Stomach (tissue), 9 donors: Measurements from ENCODE around the gene ITFG2. TPM values are rescaled to one million over a fixed set of nuclear protein-coding genes. Genes with fewer than 3 reads are reported as not detected.

ENCODE experiments used
- DNase-seq, 2 donors: peaks; one replicate each; pipeline versions ENCODE4 v3.0.0 to v3.0.0-alpha.2; 2013 to 2019
- H3K27ac ChIP-seq, 5 donors: fragments of 200-600 bp in 4 of 5; sonication (generic) in 4 of 5; one replicate each; pipeline ENCODE4 v1.5.1; 2013 to 2019; ENCODE audit warnings: mild to moderate bottlenecking in 1 of 5, moderate library complexity in 1 of 5
- H3K27me3 ChIP-seq, 3 donors: fragments of 200-600 bp; sonication (generic); one replicate each; pipeline ENCODE4 v1.5.1; 2017 to 2019; ENCODE audit warnings: mixed run types in 1 of 3
- H3K36me3 ChIP-seq, 4 donors: fragments of 200-600 bp; sonication (generic); 1 replicate in 3 of 4; 2 replicates in 1 of 4; pipeline ENCODE4 v1.5.1; 2016 to 2019
- H3K4me1 ChIP-seq, 4 donors: fragments of 200-600 bp; sonication (generic); one replicate each; pipeline ENCODE4 v1.5.1; 2016 to 2019
- H3K4me3 ChIP-seq, 4 donors: fragments of 200-600 bp; sonication (generic) in 3 of 4; one replicate each; pipeline ENCODE4 v1.5.1; 2016 to 2019; ENCODE audit warnings: mild to moderate bottlenecking in 1 of 4
- H3K9me3 ChIP-seq, 4 donors: fragments of 200-600 bp; sonication (generic); one replicate each; pipeline ENCODE4 v1.5.1; 2016 to 2019
- EP300 ChIP-seq: sonication (generic); formaldehyde crosslinking; IDR thresholded peaks from one replicate; pipeline ENCODE4 v1.6.1; 2017; ENCODE audit warnings: antibody characterized with exemption
- POLR2A ChIP-seq, 4 donors: fragments of 450-650 bp; IDR thresholded peaks; one replicate each; pipeline ENCODE4 v1.6.1; 2016; ENCODE audit warnings: antibody characterized with exemption in 4 of 4, control low read depth in 2 of 4, mild to moderate bottlenecking in 1 of 4, moderate library complexity in 1 of 4
- POLR2AphosphoS5 ChIP-seq, 3 donors: sonication (generic); formaldehyde crosslinking; IDR thresholded peaks; one replicate each; pipeline ENCODE4 v1.6.1; 2016; ENCODE audit warnings: antibody characterized with exemption in 3 of 3
- WGBS, 5 donors: extraction: QIAGEN DNeasy Blood & Tissue Kit in 3 of 5; methylation state at CpG; one replicate each; pipeline versions ENCODE4 v1.1.5 to v1.1.7; 2013 to 2018; 5-methylcytosine and 5-hydroxymethylcytosine counted together
- intact Hi-C: fragments of 100-400 bp; cut with DNase I; formaldehyde crosslinking; loops from one replicate; pipeline ENCODE4 v1.15.1; 2023; ENCODE audit warnings: low total_unique reads
- polyA plus RNA-seq, 3 donors: library from polyadenylated mRNA; stranded (reverse); fragments of 200-250 nt; gene quantifications; one replicate each; pipeline ENCODE4 v1.2.3, GENCODE V29; 2013
- total RNA-seq, 5 donors: library from RNA; depleted of rRNA; stranded (reverse); fragments of >200 nt; gene quantifications; one replicate each; pipeline versions ENCODE4 v1.1.0 to v1.2.3, GENCODE V29; 2014 to 2016
- TF ChIP-seq, protein P1 (sequence below), 7 experiments: fragments of 450-650 bp in 4 of 7; fragments of 200-600 bp in 3 of 7; sonication (generic) in 3 of 7; IDR thresholded peaks; one replicate each; pipeline ENCODE4 v1.5.1; 2016 to 2019; ENCODE audit warnings: antibody characterized with exemption in 7 of 7, control low read depth in 2 of 7, mild to moderate bottlenecking in 1 of 7
- donor health status: healthy with polysubstance abuse.
- donor health status: Bipolar disorder and iron deficiency.
- donor health status: healthy.

The ITFG2 gene
- total and polyA plus RNA-seq, 8 donors, result 14.9 to 208 (median 46.4) TPM

DNA sequence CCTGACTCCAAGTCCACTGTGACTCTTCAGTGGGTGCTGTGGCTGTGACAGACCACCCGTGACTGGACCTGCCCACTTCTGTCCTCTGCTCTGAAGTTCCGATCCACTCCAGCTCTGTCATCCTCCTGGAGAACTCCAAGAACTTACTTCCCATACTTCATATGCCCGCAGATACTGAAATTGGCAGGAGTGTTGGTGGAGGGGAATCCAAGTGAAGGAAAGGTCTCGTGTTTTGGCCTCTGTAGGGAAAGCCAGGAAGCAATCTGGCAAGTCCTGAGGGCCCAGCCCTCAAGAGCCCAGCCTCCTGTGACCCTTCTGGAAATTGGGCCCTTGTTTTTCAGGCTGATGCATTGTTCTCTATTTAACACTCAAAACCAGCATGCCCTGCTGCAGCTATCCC lies 40.1 kb upstream of the ITFG2 start:
- DNase-seq, result no peak
- no peaks in the 10 kb centered on the region for H3K4me1 ChIP-seq
- H3K9me3 ChIP-seq, result no peaks in the 10 kb centered on the region
- no peak overlapping the region for H3K27ac ChIP-seq
- TF ChIP-seq, protein P1, sequence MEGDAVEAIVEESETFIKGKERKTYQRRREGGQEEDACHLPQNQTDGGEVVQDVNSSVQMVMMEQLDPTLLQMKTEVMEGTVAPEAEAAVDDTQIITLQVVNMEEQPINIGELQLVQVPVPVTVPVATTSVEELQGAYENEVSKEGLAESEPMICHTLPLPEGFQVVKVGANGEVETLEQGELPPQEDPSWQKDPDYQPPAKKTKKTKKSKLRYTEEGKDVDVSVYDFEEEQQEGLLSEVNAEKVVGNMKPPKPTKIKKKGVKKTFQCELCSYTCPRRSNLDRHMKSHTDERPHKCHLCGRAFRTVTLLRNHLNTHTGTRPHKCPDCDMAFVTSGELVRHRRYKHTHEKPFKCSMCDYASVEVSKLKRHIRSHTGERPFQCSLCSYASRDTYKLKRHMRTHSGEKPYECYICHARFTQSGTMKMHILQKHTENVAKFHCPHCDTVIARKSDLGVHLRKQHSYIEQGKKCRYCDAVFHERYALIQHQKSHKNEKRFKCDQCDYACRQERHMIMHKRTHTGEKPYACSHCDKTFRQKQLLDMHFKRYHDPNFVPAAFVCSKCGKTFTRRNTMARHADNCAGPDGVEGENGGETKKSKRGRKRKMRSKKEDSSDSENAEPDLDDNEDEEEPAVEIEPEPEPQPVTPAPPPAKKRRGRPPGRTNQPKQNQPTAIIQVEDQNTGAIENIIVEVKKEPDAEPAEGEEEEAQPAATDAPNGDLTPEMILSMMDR (IDR thresholded peaks at IDR 0.05), result no peak
- no peak for TF ChIP-seq POLR2A (IDR thresholded peaks at IDR 0.05)
- TF ChIP-seq POLR2AphosphoS5 (IDR thresholded peaks at IDR 0.05), result no peak
- TF ChIP-seq EP300, result no peak
- intact Hi-C loops, result no loop called here
- H3K27me3 ChIP-seq, result peaks cover 0 to 4% (median 0%) of the 10 kb centered on the region in 3 donors
- no peak overlapping the region for H3K4me3 ChIP-seq
- WGBS, 5 donors, result 61 to 81% (median 71%) methylated on average over 3 to 4 of the region's 4 CpGs
- no peaks in the 10 kb centered on the region for H3K36me3 ChIP-seq

DNA sequence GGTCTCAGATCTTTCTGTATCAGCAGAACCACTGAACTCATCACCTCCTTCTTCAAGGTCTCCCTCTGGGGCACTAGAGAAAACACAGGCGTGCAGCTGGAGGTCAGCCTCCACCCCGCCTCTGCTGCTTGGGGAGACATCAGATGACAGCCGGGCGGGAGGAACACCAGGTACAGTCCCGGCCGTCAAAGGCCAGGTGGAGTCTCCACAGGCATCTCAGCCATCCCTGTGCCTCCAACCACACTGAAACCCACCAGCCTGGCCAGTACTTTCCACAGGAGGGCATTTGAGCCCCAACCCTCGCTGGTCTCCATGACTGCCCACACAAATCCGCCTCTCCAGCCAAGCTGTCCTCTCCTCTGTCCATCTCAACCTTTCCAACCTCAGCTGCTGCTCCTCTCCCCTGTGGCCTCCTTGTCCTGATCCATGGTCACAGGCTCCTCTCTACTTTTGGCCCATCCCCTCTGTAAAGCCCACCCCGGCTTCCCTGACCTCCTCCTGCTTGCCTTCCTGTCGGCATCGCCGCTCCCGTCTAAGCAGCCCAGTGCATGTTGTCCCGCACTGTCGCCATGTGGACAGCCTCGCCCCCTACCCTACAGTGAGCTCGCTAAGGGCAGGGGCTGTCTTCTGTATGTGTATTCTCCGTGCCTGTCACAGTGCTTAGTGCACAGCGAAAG lies 39.1 kb upstream of the ITFG2 start:
- no peaks in the 10 kb centered on the region for H3K36me3 ChIP-seq
- H3K9me3 ChIP-seq, result no peaks in the 10 kb centered on the region
- peaks cover 0 to 4% (median 0%) of the 10 kb centered on the region in 3 donors for H3K27me3 ChIP-seq
- WGBS, 5 donors, result 78 to 82% (median 79%) methylated on average over 19 of the region's 19 CpGs
- TF ChIP-seq POLR2AphosphoS5 (IDR thresholded peaks at IDR 0.05) (no peak), EP300 (no peak), POLR2A (IDR thresholded peaks at IDR 0.05) (no peak)
- TF ChIP-seq, protein P1 (IDR thresholded peaks at IDR 0.05), result no peak
- no peak overlapping the region for H3K4me3 ChIP-seq
- DNase-seq, result no peak
- H3K27ac ChIP-seq, result no peak overlapping the region
- no peaks in the 10 kb centered on the region for H3K4me1 ChIP-seq
- intact Hi-C loops, result no loop called here

- Histone ChIP-seq H3K27me3 (peaks cover 0 to 4% (median 0%) of the 10 kb centered on the region in 3 donors), H3K4me1 (no peaks in the 10 kb centered on the region), H3K36me3 (no peaks in the 10 kb centered on the region), H3K9me3 (no peaks in the 10 kb centered on the region), H3K27ac (no peak overlapping the region), H3K4me3 (no peak overlapping the region)
- intact Hi-C loops, result no loop called here
- no peak for TF ChIP-seq EP300
- TF ChIP-seq, protein P1 (IDR thresholded peaks at IDR 0.05), result no peak
- TF ChIP-seq POLR2AphosphoS5 (IDR thresholded peaks at IDR 0.05), result no peak
- no peak for TF ChIP-seq POLR2A (IDR thresholded peaks at IDR 0.05)
- peak in 1 of 2 donors; percentile 83 for DNase-seq
- 49 to 71% (median 64%) methylated on average over 7 to 8 of the region's 8 CpGs for WGBS, 5 donors
These were observed 37.0 kb upstream of the ITFG2 start for GRCh38 chr12:2775431-2775830.

GRCh38 chr12:2776129-2776806 lies 36.2 kb upstream of the ITFG2 start:
- intact Hi-C loops, result no loop called here
- no peaks in the 10 kb centered on the region for H3K36me3 ChIP-seq
- no peak for DNase-seq
- 83 to 89% (median 87%) methylated on average over 20 of the region's 20 CpGs for WGBS, 5 donors
- no peaks in the 10 kb centered on the region for H3K4me1 ChIP-seq
- TF ChIP-seq POLR2A (IDR thresholded peaks at IDR 0.05), result no peak
- no peak for TF ChIP-seq EP300
- TF ChIP-seq, protein P1 (IDR thresholded peaks at IDR 0.05), result no peak
- no peak for TF ChIP-seq POLR2AphosphoS5 (IDR thresholded peaks at IDR 0.05)
- H3K27me3 ChIP-seq, result peaks cover 0 to 4% (median 0%) of the 10 kb centered on the region in 3 donors
- no peak overlapping the region for H3K4me3 ChIP-seq
- H3K27ac ChIP-seq, result no peak overlapping the region
- no peaks in the 10 kb centered on the region for H3K9me3 ChIP-seq
